ENCODE data around the gene TMEM170B. TPM values are rescaled to one million over a fixed set of nuclear protein-coding genes. Genes with fewer than 3 reads are reported as not detected.

The TMEM170B gene
- total RNA-seq, 1 donor from 2014 or later, result 3.2 TPM

- Histone ChIP-seq H3K36me3 (ENCODE audit: control insufficient read depth, insufficient read depth, low read length) (no peaks in the 10 kb centered on the region), H3K4me3 (ENCODE audit: low read depth, low read length) (no peak overlapping the region), H3K27me3 (ENCODE audit: control insufficient read depth, insufficient read depth, low read length) (no peaks in the 10 kb centered on the region)
- TF ChIP-seq, protein P1, sequence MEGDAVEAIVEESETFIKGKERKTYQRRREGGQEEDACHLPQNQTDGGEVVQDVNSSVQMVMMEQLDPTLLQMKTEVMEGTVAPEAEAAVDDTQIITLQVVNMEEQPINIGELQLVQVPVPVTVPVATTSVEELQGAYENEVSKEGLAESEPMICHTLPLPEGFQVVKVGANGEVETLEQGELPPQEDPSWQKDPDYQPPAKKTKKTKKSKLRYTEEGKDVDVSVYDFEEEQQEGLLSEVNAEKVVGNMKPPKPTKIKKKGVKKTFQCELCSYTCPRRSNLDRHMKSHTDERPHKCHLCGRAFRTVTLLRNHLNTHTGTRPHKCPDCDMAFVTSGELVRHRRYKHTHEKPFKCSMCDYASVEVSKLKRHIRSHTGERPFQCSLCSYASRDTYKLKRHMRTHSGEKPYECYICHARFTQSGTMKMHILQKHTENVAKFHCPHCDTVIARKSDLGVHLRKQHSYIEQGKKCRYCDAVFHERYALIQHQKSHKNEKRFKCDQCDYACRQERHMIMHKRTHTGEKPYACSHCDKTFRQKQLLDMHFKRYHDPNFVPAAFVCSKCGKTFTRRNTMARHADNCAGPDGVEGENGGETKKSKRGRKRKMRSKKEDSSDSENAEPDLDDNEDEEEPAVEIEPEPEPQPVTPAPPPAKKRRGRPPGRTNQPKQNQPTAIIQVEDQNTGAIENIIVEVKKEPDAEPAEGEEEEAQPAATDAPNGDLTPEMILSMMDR (IDR thresholded peaks at IDR 0.05; ENCODE audit: insufficient read depth, low read length, poor library complexity, severe bottlenecking), result no peak
- no peak for DNase-seq (ENCODE audit: low read depth)
Measured at GRCh38 chr6:11593096-11593495, 55.5 kb downstream of the TMEM170B start.

DNA sequence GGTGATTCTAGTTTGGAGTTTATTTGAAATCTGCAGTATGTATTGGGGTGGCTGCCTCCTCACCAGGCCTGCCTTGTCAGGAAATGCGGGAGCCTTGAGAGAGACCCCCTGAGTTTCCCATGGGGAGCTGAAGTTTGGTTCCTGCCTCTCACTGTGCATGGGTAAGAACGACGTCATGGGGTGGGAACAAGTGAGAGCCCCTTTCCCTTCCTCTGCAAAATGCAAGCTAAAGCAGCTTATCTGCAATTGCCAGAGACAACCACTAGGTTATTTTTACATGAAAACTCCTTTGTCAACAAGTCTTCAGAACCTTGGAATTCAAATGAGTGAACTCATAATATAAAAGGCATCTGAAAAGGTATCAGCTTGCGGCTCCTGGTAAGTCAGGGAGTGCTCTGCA, 58.4 kb downstream of the TMEM170B start:
- H3K4me3 ChIP-seq (ENCODE audit: low read depth, low read length), result no peak overlapping the region
- H3K36me3 ChIP-seq (ENCODE audit: control insufficient read depth, insufficient read depth, low read length), result no peaks in the 10 kb centered on the region
- TF ChIP-seq, protein P1 (IDR thresholded peaks at IDR 0.05; ENCODE audit: insufficient read depth, low read length, poor library complexity, severe bottlenecking), result peak; percentile 19
- H3K27me3 ChIP-seq (ENCODE audit: control insufficient read depth, insufficient read depth, low read length), result no peaks in the 10 kb centered on the region
- no peak for DNase-seq (ENCODE audit: low read depth)

GRCh38 chr6:11596640-11597237, 59.2 kb downstream of the TMEM170B start:
- no peaks in the 10 kb centered on the region for H3K27me3 ChIP-seq (ENCODE audit: control insufficient read depth, insufficient read depth, low read length)
- no peak for DNase-seq (ENCODE audit: low read depth)
- TF ChIP-seq, protein P1 (IDR thresholded peaks at IDR 0.05; ENCODE audit: insufficient read depth, low read length, poor library complexity, severe bottlenecking), result no peak
- no peaks in the 10 kb centered on the region for H3K36me3 ChIP-seq (ENCODE audit: control insufficient read depth, insufficient read depth, low read length)
- H3K4me3 ChIP-seq (ENCODE audit: low read depth, low read length), result no peak overlapping the region

GRCh38 chr6:11598687-11599086, 61.1 kb downstream of the TMEM170B start:
- TF ChIP-seq, protein P1 (IDR thresholded peaks at IDR 0.05; ENCODE audit: insufficient read depth, low read length, poor library complexity, severe bottlenecking), result no peak
- no peaks in the 10 kb centered on the region for H3K36me3 ChIP-seq (ENCODE audit: control insufficient read depth, insufficient read depth, low read length)

DNA sequence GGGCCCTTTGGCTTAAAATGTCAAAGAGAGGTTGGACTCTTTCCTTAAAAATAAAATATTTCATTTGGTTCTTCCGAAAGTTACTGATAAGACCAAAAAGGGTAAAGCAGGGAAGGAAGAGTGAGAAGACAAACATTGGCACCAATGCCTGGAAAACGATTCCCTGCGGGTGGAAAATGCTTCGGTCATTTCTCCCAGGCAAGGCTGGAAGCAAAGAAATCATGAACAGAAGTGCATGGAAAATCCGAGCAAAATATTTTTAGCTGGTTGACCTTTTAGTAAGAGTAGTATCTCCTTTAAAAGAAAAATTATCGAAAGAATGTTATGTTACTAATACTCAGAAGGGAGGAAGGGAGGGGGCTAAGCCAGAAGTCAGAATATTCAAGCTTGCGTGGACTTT, 62.7 kb downstream of the TMEM170B start:
- Histone ChIP-seq H3K36me3 (ENCODE audit: control insufficient read depth, insufficient read depth, low read length) (no peaks in the 10 kb centered on the region), H3K4me3 (ENCODE audit: low read depth, low read length) (no peak overlapping the region), H3K27me3 (ENCODE audit: control insufficient read depth, insufficient read depth, low read length) (no peaks in the 10 kb centered on the region)
- TF ChIP-seq, protein P1 (IDR thresholded peaks at IDR 0.05; ENCODE audit: insufficient read depth, low read length, poor library complexity, severe bottlenecking), result no peak
- DNase-seq (ENCODE audit: low read depth), result no peak

More at GRCh38 chr6:11598687-11599086, 61.1 kb downstream of the TMEM170B start:
- DNase-seq (ENCODE audit: low read depth), result no peak
- no peaks in the 10 kb centered on the region for H3K27me3 ChIP-seq (ENCODE audit: control insufficient read depth, insufficient read depth, low read length)
- H3K4me3 ChIP-seq (ENCODE audit: low read depth, low read length), result no peak overlapping the region

Data from kidney epithelial cell (primary cell).